HG02852 (cell line): Measurements from ENCODE around the gene MTMR12.
"Not testable (repeated sequence)": the region's sequence is repeated elsewhere in the genome, so short reads cannot be mapped to it uniquely, and the experiment has no call there.

Experiments used
- ATAC-seq: cut with Tn5 transposase; IDR thresholded peaks from one replicate; pipeline ENCODE4 v1.9.1; 2021; ENCODE audit warnings: mild to moderate bottlenecking, moderate library complexity; ENCODE audit not compliant: unreplicated experiment

MTMR12 gene

DNA sequence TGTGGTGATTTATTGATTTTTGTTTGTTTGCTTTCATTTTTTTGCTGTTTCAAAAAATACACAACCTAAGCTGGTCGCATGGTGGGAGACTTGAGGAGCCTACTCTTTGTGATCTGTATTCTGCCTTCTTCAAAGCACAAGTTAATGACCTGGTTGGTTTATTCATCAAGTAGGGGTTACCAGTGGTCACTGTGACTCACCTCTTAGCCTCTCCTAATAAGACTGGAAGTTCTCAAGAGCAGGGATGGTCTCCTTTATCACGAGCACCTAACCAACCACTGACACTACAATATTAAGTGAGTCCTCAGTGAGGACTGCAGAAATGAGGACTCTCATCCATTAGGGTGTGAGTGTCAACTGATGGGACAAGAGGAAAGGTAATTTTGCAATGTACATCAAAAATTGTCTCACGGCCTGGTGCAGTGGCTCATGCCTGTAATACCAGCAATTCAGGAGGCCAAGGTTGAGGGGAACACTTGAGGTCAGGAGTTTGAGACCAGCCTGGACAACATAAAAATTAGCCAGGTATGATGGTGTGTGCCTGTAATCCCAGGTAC, 13.6 kb upstream of the MTMR12 start:
- ATAC-seq, result no peak

DNA sequence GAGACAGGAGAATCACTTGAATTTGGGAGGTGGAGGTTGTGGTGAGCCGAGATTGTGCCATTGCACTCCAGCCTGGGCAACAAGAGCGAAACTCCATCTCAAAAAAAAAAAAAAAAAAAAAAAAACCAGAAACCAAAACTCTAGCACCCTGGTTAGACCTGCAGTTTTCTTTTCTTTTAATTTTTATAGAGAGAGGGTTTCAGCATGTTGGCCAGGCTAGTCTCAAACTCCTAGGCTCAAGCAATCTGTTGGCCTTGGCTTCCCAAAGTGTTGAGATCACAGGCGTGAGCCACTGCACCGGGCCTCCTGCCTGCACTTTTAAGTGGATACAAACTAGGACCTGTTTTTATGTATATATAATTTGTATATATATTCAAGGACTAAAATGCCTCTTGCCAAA, 12.9 kb upstream of the MTMR12 start:
- ATAC-seq, result no peak

DNA sequence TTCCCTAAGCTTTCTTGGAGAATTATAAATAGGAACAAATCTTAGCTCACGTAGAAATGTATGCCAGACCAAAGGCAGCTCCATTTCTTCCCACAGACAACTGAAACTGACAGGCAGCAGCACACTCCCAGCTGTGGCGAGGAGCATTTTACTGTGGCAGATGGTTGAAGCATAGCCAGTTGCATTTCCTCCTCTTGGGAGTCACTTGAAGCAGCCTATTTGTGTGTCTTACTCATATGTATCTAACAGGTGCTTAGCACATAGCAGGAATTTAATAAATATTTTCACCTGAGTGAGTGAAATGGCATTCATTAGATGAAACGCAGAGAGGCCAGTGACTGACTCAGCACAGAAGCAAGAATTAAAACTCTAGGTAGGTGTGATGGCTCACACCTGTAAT, 12.3 kb upstream of the MTMR12 start:
- peak; percentile 75 for ATAC-seq

DNA sequence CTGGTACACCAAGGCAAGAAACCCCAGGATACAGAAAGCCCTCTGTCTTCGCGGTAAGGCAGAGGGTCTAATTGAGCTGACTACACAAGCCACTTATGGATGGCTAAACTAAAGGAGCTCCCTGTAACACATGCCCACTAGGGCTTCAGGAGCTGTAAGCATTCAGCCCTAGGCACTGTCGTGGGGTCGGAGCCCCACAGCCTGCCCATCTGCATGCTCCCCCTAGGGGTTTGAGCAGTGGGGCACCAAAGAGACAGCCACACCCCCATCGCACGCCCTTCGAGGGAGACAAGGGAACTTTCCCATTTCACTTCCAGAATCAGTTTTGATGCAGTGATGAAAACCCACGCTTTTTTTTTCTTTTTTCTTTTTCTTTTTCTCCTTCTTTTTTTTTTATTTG, 11.0 kb upstream of the MTMR12 start:
- no peak for ATAC-seq

DNA sequence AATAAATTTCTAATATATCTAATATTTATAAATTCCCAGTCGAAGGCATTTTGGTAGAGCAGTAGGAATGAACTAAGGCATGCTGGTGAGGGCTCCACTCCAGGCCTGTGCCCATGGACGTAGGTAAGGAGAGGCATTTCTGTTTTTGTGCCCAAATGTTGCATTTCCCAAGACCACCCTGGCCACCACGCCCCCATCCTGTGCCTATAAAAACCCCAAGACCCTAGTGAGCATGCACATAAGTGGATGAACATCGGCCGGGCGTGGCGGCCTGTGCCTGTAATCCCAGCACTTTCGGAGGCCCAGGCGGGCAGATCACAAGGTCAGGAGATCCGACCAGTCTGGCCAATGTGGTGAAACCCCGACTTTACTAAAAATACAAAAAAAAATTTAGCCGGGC, 10.1 kb upstream of the MTMR12 start:
- no peak for ATAC-seq

DNA sequence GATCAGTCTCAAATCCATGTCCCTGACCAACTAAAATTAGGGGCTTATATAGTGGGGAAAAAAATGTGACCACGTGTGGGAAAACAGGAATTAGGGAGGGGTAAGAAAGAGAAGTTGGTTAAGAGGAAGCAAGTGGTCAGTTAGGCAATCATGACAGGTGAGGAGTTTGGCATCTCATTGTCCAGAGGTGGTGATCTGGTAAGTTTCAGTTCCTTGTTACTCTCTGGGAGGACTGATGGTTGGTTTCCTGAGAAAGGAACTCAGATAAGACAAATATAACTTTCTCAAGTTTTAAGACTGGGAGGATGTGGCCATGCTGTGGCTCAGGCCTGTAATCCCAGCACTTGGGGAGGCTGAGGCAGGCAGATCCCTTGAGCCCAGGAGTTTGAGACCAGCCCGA, 9.0 kb upstream of the MTMR12 start:
- not testable (repeated sequence) for ATAC-seq

DNA sequence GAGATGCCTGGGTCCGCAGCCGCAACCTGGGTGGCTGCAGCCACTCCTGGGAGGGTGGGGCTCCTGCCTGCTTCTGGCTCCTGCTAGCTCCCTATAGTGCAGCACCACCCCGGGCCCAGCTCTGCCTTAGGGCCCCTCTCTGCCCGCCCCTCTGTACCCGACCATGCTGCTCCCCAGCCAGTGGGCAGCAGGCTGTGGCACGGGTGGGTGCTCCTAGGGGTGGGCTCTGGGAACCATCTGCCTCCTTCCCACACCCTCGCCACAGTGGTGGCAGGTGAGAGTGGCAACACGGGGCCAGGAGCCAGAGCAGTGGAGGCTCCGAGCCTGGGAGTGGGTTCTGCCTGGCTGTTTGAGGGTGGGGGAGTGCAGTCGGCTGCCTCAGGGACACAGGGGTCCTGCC, 7.8 kb upstream of the MTMR12 start:
- no peak for ATAC-seq

DNA sequence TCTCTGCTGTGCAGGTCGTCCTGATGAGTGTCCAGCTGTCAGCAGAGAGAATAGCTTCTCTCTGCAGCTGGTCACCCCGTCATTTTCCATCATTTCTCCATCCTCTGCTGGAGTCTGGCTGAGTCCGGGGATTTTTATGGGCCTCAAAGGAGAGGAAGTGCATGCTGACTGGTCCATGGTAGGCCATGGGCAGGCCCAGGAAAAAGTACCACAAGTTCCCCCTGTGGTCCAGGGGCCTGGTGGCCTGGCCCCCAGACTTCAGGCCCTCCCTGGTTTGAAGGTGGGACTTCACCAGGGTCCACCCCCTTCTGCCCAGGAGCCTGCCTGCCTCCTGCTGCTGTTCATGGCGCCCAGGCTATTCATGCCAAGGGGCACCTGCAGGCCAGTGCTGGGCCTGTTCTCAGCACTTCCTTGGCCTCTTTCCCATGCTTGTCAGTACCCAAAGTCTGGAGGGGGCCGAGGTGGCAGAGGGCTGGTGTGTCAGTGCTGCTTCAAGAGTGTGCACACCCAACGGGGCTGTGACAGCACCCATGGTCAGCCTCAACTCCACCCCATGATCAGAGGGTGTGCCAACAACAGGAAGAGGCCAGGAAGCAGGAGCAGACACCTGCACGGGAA, 7.3 kb upstream of the MTMR12 start:
- no peak for ATAC-seq

DNA sequence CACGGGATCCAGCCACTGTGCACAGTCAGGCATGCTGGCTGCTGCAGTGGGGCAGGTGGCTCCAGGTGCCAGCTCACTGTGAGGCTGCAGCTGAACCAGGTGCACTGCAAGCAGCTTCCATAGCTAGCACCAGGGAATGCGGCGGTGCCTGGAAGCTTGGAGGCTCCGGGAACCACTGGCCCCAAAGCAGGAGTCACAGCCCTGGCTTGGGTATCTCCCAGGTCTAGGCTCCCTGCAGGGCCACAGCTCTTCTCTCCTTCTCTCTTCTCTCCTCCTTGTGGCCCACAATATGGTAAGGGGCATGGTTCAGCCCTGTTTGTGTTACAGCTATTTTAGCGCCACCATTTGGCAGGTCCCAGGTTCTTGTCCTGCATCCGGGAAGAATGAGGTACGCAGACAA, 6.7 kb upstream of the MTMR12 start:
- no peak for ATAC-seq

DNA sequence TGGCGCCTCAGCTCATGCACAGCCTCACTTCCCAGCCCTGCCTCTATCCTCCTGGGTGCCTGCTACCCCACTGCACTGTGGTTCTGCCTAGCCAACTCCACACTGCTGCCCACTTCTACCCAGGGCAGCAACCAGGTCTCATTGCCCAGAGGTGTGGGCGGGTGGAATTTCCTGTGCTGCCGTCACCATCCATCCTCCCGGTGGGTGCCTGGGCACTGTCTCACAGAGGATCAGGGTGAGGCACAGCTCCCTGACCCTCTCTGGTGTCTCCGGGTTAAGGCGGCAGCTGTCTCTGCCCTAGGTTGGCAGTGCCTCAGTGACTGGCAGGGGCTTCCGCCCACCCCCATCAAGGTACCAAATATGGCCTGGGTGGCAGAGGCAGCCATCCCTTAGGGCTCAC, 4.3 kb upstream of the MTMR12 start:
- ATAC-seq, result no peak

DNA sequence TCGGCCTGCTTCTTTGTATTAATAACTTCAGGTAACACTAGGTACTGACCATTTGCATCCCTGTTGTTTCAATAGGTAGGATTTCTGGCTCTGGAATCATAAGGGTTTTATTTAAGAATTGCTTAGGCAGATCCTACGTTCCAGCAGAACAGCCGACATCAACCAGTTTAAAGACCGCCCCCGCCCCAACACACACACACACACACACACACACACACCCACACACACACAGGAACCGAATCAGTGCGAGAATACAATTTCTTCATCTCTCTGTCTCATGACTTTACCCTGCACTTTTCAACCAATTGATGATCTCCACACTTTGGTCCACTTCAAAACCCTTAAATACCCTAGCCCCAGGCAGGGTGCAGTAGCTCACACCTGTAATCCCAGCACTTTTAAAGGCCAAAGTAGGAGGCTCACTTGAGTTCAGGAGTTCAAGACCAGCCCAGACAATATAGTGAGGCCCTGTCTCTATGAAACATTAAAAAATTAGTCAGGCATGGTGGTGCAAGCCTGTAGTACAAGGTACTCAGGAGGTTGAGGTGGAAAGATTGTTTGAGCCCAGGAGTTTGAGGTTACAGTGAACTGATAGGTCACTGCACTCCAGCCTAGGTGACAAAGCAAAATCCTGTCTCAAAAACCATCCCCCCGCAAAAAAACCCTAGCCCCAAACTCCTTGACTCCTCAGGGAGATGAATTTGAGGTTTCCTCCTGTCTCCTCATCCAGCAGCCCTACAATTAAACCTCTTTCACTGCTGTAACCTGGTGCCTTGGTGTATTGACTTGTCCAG, 2.7 kb upstream of the MTMR12 start:
- ATAC-seq, result no peak

DNA sequence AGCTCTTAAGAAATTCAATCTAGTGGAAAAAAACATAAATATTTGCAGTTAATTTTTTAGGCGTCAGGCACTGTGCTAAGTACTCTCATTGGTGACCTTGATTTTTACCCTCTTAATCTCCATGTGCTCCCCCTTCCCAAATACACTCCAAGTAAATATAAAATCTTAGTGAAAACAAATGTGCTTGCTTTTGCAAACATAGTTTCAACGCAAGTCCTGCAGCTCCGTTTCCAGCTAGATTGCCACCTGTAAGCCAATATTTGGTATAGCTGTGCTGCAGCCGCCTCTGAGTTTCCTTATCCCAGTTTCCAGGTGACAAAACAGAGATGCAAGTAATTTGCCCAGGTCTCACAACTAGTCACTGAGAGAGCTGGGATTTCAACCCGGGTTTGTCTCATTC, 1.9 kb upstream of the MTMR12 start:
- no peak for ATAC-seq

DNA sequence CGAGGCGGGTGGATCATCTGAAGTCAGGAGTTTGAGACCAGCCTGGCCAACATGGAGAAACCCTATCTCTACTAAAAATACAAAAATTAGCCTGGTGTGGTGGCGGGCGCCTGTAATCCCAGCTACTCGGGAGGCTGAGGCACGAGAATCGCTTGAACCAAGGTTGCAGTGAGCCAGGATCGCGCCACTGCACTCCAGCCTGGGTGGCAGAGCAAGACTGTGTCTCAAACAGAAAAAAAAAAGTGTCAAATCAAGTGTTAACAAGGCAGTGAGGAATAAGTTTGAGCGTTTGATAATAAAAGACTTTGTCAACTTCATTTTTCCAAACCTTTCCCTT, 1.4 kb upstream of the MTMR12 start:
- not testable (repeated sequence) for ATAC-seq

DNA sequence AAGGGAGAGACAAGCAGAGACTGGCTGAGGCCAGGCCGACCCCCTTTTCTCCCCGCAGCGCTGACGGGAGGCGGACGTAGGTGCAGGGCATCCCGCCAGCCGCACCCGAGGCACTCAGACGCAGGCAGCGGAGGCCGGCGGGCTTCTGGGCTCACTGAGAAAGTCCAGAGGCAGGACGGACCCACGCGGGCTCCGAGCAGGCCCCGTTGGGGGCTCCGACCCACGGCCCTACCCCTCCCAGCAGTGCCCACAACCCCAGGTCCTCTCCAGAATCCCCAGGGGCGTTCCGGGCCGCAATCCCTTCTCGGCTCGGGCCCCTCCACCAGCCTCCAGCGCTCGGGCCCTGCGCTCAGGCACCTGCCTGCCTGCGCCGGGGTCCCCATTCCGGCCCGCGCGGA, 543 bp downstream of the MTMR12 start:
- peak; percentile 23 for ATAC-seq

DNA sequence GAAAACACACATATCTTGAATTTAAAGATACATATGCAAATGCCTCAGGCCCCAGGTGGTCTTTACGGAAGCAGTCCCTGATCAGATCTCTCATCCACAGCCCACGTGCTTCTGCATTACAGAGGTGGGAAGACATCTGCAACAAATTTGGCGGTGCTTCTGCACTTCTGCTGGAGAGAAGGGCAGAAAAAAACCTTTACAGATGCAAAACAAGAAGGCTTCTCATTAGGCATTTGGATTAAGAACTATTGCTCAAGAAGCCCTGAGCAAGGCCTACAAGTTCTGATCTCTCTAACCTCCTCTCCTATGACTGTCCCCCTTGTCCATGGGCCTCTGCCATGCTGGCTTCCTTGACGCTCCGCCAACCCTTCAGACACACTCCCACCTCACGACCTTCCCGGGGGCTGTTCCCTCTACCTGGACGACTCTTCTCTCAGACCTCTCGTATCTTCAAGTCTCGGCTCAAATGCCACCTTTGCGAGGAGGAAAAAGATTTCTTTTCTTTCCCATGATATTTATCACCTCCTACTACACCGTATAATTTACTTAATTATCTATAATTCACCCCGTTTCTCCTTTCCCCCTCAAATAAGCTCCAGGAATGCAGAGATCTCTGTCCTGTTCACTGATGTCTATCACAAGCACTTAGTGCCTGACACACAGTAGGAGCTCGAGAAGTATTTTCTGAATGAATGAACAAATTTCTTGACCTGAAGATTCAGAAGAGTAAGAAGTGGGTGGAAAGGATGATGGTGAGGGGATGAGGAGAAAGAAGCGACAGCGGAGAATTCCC, 1.1 kb downstream of the MTMR12 start:
- ATAC-seq, result no peak

DNA sequence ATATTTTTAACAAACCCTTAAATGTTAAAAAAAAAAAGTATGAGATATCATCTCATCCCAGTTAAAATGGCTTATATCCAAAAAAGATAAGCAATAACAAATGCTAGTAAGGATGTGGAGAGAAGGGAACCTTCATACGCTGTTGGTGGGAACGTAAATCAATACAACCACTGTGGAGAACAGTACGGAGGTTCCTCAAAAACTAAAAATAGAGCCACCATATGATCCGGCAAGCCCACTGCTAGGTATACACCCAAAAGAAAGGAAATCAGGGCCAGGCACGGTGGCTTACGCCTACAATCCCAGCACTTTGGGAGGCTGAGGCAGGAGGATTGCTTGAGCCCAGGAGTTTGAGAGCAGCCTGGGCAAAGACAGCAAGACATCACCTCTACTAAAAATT, 3.0 kb downstream of the MTMR12 start:
- ATAC-seq, result no peak

DNA sequence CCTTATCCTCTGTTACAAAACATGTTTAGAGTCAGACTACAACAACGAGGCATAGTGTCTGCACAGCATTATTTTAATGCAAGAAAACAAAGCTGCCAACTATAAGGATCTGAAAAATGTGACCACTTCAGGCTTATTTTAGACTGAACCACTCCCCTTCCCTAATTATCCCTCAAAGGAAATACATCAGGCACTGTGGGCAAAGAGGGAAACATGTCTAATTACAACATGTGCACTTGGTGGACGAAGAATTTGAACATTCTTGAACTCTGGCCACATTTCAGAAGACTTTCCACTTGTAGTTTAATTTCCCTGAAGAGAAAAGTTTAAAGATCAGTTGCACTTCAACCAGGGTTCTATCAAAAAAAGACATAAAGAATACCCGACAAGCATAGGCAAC, 3.8 kb downstream of the MTMR12 start:
- no peak for ATAC-seq

DNA sequence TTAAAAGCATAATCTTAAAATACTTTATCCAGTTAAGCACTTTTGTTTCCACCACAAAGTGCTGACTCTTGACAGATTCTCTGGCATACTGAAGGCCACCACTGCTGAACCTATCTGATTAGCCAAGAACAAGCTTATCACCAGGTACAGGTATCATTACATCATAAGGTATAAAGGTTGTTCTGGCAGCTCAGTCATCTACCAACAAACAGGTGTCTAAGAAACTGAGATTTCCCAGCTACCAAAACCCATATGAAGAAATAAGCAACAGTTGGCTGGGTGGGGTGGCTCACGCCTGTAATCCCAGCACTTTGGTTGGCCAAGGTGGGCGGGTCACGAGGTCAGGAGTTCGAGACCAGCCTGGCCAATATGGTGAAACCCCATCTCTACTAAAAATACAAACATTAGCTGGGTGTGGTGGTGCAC, 5.0 kb downstream of the MTMR12 start:
- ATAC-seq, result no peak

DNA sequence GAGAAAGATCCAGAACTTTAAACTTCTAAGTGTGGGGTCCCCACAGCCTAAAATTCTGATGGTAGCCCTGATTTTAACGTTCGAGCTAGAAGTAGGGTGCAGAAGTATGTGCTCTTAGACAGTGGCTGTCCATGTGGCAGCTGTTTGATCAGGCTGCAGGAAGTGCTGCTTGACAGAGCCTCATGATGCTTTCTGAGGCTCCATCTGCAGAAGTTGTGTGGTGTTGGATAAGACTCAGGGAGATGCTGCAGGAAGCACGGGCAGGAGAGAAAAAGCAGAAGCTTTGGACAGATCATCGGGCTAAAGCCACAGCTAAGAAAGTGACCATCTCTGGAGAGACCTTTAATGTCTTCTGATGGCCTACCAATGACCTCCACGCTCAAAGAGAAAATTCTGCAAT, 8.1 kb downstream of the MTMR12 start:
- ATAC-seq, result no peak

DNA sequence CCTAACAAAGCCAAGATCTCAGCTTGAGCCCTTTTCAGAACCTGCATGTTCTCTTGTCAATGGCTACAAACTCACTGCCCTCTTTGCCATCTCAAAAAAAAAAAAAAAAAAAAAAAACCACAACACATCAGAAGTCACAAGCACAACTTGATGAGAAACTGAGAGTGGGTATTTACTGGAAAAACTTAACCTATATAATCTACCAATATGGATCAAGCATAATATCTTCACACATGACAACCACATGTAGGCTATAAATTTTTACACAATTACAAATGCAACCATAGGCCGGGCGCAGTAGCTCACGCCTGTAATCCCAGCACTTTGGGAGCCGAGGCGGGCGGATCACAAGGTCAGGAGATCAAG, 9.0 kb downstream of the MTMR12 start:
- ATAC-seq, result no peak

DNA sequence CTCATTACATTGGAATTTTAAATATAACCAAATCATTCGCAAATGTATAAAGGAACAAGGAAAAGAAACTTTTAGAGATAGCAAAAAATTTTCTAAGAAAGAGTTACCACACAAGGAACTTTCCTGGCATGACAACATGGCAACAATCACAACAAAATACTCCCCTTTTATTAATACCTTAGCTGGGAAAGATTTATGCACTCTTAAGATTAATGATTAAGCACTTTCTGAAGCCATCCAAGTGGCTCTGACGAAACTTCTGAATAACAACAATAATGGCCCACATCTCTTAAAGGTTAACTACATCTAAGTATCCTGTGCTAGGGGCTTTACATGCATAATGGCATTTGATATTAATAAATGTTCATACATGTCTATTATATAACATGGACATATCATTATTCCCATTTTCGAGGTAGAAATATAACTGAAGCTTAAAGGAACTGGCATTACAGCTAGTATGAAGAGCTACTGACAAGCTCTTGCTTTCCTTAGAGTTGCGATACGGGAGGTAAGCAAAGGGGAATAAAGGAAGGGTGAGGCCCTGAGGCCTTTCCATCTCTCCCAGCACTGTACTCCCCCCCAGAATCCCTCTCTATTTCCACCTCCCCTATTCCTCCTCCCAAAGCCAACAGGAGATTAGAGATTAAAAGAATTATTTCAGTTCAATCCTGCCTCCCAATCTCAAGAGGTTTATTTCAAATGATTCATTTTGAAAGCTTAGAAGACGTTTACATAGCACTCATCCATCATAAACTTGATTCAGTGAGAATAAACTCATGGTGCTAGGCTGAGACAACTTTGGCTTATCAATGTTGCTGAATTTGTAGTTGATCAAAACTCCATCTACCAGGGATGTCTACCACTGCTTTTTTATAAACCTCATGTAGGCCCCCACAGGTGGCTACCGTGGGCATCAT, 9.6 kb downstream of the MTMR12 start:
- ATAC-seq, result no peak
